Measurements from ENCODE around the gene KCND3.
A peak's percentile ranks its signal among the peaks of the same experiment; 100 is the strongest.

The KCND3 gene

GRCh38 chr1:111976332-111976731 lies 13.1 kb downstream of the KCND3 start:
- Histone ChIP-seq H3K4me3 (ENCODE audit: low read length) (no peak overlapping the region), H3K79me2 (ENCODE audit: low read length) (no peaks in the 10 kb centered on the region), H2AFZ (ENCODE audit: low read depth, low read length) (no peak overlapping the region), H4K20me1 (ENCODE audit: insufficient read depth, low read length) (no peaks in the 10 kb centered on the region), H3K4me1 (ENCODE audit: low read length) (no peaks in the 10 kb centered on the region), H3K36me3 (replicated peaks; ENCODE audit: low read depth, low read length) (no peaks in the 10 kb centered on the region), H3K9me3 (ENCODE audit: insufficient read depth, low read length) (no peaks in the 10 kb centered on the region), H3K27ac (ENCODE audit: low read length) (no peak overlapping the region), H3K4me2 (ENCODE audit: low read length) (no peak overlapping the region), H3K9ac (ENCODE audit: low read length) (no peak overlapping the region), H3K27me3 (ENCODE audit: low read depth, low read length) (peaks cover 67% of the 10 kb centered on the region)
- no peak for TF ChIP-seq EZH2phosphoT487 (IDR thresholded peaks at IDR 0.05; ENCODE audit: low read depth)
- TF ChIP-seq, protein P1, sequence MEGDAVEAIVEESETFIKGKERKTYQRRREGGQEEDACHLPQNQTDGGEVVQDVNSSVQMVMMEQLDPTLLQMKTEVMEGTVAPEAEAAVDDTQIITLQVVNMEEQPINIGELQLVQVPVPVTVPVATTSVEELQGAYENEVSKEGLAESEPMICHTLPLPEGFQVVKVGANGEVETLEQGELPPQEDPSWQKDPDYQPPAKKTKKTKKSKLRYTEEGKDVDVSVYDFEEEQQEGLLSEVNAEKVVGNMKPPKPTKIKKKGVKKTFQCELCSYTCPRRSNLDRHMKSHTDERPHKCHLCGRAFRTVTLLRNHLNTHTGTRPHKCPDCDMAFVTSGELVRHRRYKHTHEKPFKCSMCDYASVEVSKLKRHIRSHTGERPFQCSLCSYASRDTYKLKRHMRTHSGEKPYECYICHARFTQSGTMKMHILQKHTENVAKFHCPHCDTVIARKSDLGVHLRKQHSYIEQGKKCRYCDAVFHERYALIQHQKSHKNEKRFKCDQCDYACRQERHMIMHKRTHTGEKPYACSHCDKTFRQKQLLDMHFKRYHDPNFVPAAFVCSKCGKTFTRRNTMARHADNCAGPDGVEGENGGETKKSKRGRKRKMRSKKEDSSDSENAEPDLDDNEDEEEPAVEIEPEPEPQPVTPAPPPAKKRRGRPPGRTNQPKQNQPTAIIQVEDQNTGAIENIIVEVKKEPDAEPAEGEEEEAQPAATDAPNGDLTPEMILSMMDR (IDR thresholded peaks at IDR 0.05; ENCODE audit: low read depth, low read length), result no peak

GRCh38 chr1:111973150-111973790 lies 16.2 kb downstream of the KCND3 start:
- Histone ChIP-seq H3K79me2 (ENCODE audit: low read length) (no peaks in the 10 kb centered on the region), H3K4me1 (ENCODE audit: low read length) (peaks cover 10% of the 10 kb centered on the region), H3K9ac (ENCODE audit: low read length) (no peak overlapping the region), H3K27me3 (ENCODE audit: low read depth, low read length) (peaks cover 57% of the 10 kb centered on the region), H3K4me2 (ENCODE audit: low read length) (no peak overlapping the region), H2AFZ (ENCODE audit: low read depth, low read length) (no peak overlapping the region), H3K4me3 (ENCODE audit: low read length) (no peak overlapping the region), H3K36me3 (replicated peaks; ENCODE audit: low read depth, low read length) (no peaks in the 10 kb centered on the region), H3K9me3 (ENCODE audit: insufficient read depth, low read length) (no peaks in the 10 kb centered on the region), H3K27ac (ENCODE audit: low read length) (no peak overlapping the region), H4K20me1 (ENCODE audit: insufficient read depth, low read length) (no peaks in the 10 kb centered on the region)
- TF ChIP-seq, protein P1 (IDR thresholded peaks at IDR 0.05; ENCODE audit: low read depth, low read length), result no peak
- no peak for TF ChIP-seq EZH2phosphoT487 (IDR thresholded peaks at IDR 0.05; ENCODE audit: low read depth)

- H3K9ac ChIP-seq (ENCODE audit: low read length), result no peak overlapping the region
- H3K4me2 ChIP-seq (ENCODE audit: low read length), result no peak overlapping the region
- H3K36me3 ChIP-seq (replicated peaks; ENCODE audit: low read depth, low read length), result no peaks in the 10 kb centered on the region
- no peak overlapping the region for H2AFZ ChIP-seq (ENCODE audit: low read depth, low read length)
- no peak overlapping the region for H3K27ac ChIP-seq (ENCODE audit: low read length)
- TF ChIP-seq EZH2phosphoT487 (IDR thresholded peaks at IDR 0.05; ENCODE audit: low read depth), result no peak
- TF ChIP-seq, protein P1 (IDR thresholded peaks at IDR 0.05; ENCODE audit: low read depth, low read length), result no peak
- H3K4me3 ChIP-seq (ENCODE audit: low read length), result no peak overlapping the region
- H3K79me2 ChIP-seq (ENCODE audit: low read length), result no peaks in the 10 kb centered on the region
- H3K4me1 ChIP-seq (ENCODE audit: low read length), result peaks cover 10% of the 10 kb centered on the region
- no peaks in the 10 kb centered on the region for H4K20me1 ChIP-seq (ENCODE audit: insufficient read depth, low read length)
- H3K9me3 ChIP-seq (ENCODE audit: insufficient read depth, low read length), result no peaks in the 10 kb centered on the region
- peaks cover 40% of the 10 kb centered on the region for H3K27me3 ChIP-seq (ENCODE audit: low read depth, low read length)
Observed at GRCh38 chr1:111971396-111971795, 18.1 kb downstream of the KCND3 start.

GRCh38 chr1:111968511-111968910 lies 21.0 kb downstream of the KCND3 start:
- Histone ChIP-seq H3K4me3 (ENCODE audit: low read length) (no peak overlapping the region), H2AFZ (ENCODE audit: low read depth, low read length) (no peak overlapping the region), H3K27me3 (ENCODE audit: low read depth, low read length) (peaks cover 32% of the 10 kb centered on the region; the same call in 1 of the 2 replicates), H3K4me1 (ENCODE audit: low read length) (peaks cover 10% of the 10 kb centered on the region), H4K20me1 (ENCODE audit: insufficient read depth, low read length) (no peaks in the 10 kb centered on the region), H3K36me3 (replicated peaks; ENCODE audit: low read depth, low read length) (no peaks in the 10 kb centered on the region), H3K79me2 (ENCODE audit: low read length) (no peaks in the 10 kb centered on the region), H3K4me2 (ENCODE audit: low read length) (peak overlapping the region; percentile 7; the same call in 1 of the 2 replicates), H3K9ac (ENCODE audit: low read length) (no peak overlapping the region), H3K27ac (ENCODE audit: low read length) (no peak overlapping the region), H3K9me3 (ENCODE audit: insufficient read depth, low read length) (no peaks in the 10 kb centered on the region)
- TF ChIP-seq EZH2phosphoT487 (IDR thresholded peaks at IDR 0.05; ENCODE audit: low read depth), result no peak
- TF ChIP-seq, protein P1 (IDR thresholded peaks at IDR 0.05; ENCODE audit: low read depth, low read length), result no peak
